MM.1S (cell line): ENCODE measurements around the gene IFT52.

Experiments used
- DNase-seq: peaks from one replicate; pipeline ENCODE4 v3.0.0-alpha.2; 2015
- H2AFZ ChIP-seq: fragments of 300-600 bp; sonication (generic); 2 replicates; pipeline ENCODE4 v1.6.0; 2016; ENCODE audit warnings: antibody characterized with exemption, low read length
- H3F3A ChIP-seq: fragments of 300-600 bp; sonication (generic); 2 replicates; pipeline ENCODE4 v1.6.1; 2016; ENCODE audit warnings: mild to moderate bottlenecking, antibody characterized with exemption, low read length, moderate library complexity, mixed read lengths; ENCODE audit not compliant: insufficient read depth
- H3K27ac ChIP-seq: fragments of 300-600 bp; sonication (generic); 2 replicates; pipeline ENCODE4 v1.5.1; 2016; ENCODE audit warnings: mild to moderate bottlenecking, low read length
- H3K27me3 ChIP-seq: fragments of 300-600 bp; sonication (generic); replicated peaks from 2 replicates; pipeline ENCODE4 v1.6.0; 2016; ENCODE audit warnings: low read length; ENCODE audit not compliant: insufficient read depth
- H3K36me3 ChIP-seq: fragments of 300-600 bp; sonication (generic); replicated peaks from 2 replicates; pipeline ENCODE4 v1.6.1; 2016; ENCODE audit warnings: mild to moderate bottlenecking, low read length, mixed read lengths; ENCODE audit not compliant: insufficient read depth
- H3K4me1 ChIP-seq: fragments of 300-600 bp; sonication (generic); 2 replicates; pipeline ENCODE4 v1.6.1; 2016; ENCODE audit warnings: low read length, mixed read lengths
- H3K4me2 ChIP-seq: fragments of 300-600 bp; sonication (generic); 2 replicates; pipeline ENCODE4 v1.6.0; 2016; ENCODE audit warnings: low read depth, low read length
- H3K4me3 ChIP-seq: fragments of 300-600 bp; sonication (generic); 2 replicates; pipeline ENCODE4 v1.5.1; 2016; ENCODE audit warnings: low read length, mixed read lengths
- H3K79me2 ChIP-seq: fragments of 300-600 bp; sonication (generic); 2 replicates; pipeline ENCODE4 v1.6.1; 2016; ENCODE audit warnings: mixed run types, low read length, mixed read lengths
- H3K9ac ChIP-seq: fragments of 300-600 bp; sonication (generic); 2 replicates; pipeline ENCODE4 v1.6.1; 2016; ENCODE audit warnings: low read length, mixed read lengths
- H3K9me2 ChIP-seq: fragments of 300-600 bp; sonication (generic); replicated peaks from 2 replicates; pipeline ENCODE4 v1.6.1; 2016; ENCODE audit warnings: mild to moderate bottlenecking, low read length, mixed read lengths; ENCODE audit not compliant: insufficient read depth
- H3K9me3 ChIP-seq: fragments of 300-600 bp; sonication (generic); replicated peaks from 2 replicates; pipeline ENCODE4 v1.6.1; 2016; ENCODE audit warnings: mild to moderate bottlenecking, low read length, mixed read lengths; ENCODE audit not compliant: insufficient read depth
- H4K20me1 ChIP-seq: fragments of 300-600 bp; sonication (generic); 2 replicates; pipeline ENCODE4 v1.6.1; 2016; ENCODE audit warnings: mild to moderate bottlenecking, low read length, moderate library complexity, mixed read lengths; ENCODE audit not compliant: insufficient read depth
- EZH2 ChIP-seq: fragments of 300-600 bp; sonication (generic); optimal IDR thresholded peaks from 2 replicates; pipeline ENCODE3; 2017; ENCODE audit warnings: low read depth, mild to moderate bottlenecking, antibody characterized with exemption, low read length, mixed read lengths
- EZH2phosphoT487 ChIP-seq: fragments of 300-600 bp; sonication (generic); IDR thresholded peaks from 2 replicates; pipeline ENCODE4 v1.6.1; 2018; ENCODE audit warnings: antibody characterized with exemption, low read length
- TF ChIP-seq, protein P1 (sequence below): fragments of 300-600 bp; sonication (generic); IDR thresholded peaks from 2 replicates; pipeline ENCODE4 v1.5.1; 2016; ENCODE audit warnings: antibody characterized with exemption, low read length, mixed read lengths

Gene IFT52

GRCh38 chr20:43576108-43576507 is 14.6 kb upstream of the IFT52 start:
- H3K79me2 ChIP-seq = no peaks in the 10 kb centered on the region
- no peak overlapping the region for H3K4me2 ChIP-seq
- TF ChIP-seq, protein P1, sequence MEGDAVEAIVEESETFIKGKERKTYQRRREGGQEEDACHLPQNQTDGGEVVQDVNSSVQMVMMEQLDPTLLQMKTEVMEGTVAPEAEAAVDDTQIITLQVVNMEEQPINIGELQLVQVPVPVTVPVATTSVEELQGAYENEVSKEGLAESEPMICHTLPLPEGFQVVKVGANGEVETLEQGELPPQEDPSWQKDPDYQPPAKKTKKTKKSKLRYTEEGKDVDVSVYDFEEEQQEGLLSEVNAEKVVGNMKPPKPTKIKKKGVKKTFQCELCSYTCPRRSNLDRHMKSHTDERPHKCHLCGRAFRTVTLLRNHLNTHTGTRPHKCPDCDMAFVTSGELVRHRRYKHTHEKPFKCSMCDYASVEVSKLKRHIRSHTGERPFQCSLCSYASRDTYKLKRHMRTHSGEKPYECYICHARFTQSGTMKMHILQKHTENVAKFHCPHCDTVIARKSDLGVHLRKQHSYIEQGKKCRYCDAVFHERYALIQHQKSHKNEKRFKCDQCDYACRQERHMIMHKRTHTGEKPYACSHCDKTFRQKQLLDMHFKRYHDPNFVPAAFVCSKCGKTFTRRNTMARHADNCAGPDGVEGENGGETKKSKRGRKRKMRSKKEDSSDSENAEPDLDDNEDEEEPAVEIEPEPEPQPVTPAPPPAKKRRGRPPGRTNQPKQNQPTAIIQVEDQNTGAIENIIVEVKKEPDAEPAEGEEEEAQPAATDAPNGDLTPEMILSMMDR = no peak
- TF ChIP-seq EZH2 (no peak), EZH2phosphoT487 (no peak)
- H3F3A ChIP-seq = no peaks in the 10 kb centered on the region
- no peak overlapping the region for H3K27ac ChIP-seq
- H3K4me1 ChIP-seq = no peaks in the 10 kb centered on the region
- H3K9me2 ChIP-seq = no peaks in the 10 kb centered on the region
- H3K27me3 ChIP-seq = no peaks in the 10 kb centered on the region
- no peaks in the 10 kb centered on the region for H4K20me1 ChIP-seq
- H2AFZ ChIP-seq = no peak overlapping the region
- H3K36me3 ChIP-seq = no peaks in the 10 kb centered on the region
- H3K9me3 ChIP-seq = no peaks in the 10 kb centered on the region
- no peak overlapping the region for H3K9ac ChIP-seq
- no peak overlapping the region for H3K4me3 ChIP-seq
- DNase-seq = no peak

DNA sequence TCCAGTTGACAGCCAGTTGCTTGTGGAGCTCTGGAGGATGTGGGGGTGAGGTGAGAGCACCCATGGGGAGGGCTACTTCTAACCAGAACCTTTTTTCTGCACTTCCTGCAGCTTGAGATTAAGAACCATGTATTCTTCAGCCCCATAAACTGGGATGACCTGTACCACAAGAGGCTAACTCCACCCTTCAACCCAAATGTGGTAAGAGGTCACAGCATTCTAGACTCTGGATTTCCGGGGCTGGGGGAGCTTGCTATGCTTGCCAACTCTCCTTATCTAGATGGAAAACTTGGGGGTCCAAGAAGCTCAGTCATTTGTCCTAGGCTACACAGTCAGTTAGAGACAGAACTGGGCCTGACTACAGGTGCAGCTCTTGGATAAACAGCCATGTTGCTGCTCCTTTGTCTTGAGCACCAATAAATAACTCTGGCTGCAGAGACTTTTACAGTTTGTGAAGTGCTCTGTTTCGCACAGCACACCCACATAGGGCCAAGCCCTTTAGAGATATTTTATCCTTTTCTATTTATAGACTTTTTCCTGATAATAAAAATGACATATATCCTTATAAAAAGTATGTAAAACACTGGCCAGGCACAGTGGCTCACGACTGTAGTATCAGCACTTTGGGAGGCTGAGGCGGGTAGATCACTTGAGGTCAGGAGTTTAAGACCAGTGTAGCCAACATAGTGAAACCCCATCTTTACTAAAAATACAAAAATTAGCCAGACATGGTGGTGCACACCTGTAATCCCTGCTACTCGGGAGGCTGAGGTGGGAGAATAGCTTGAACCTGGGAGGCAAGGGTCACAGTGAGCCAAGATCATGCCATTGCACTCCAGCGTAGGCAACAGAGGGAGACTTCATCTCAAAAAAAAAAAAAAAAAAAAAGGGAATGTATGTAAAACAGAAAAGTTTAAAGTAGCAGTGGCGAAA is 10.6 kb upstream of the IFT52 start:
- no peak for DNase-seq
- Histone ChIP-seq H3K36me3 (no peaks in the 10 kb centered on the region), H3K9me3 (no peaks in the 10 kb centered on the region), H3F3A (no peaks in the 10 kb centered on the region), H3K4me2 (no peak overlapping the region), H3K4me1 (no peaks in the 10 kb centered on the region), H3K9ac (no peak overlapping the region), H3K27me3 (no peaks in the 10 kb centered on the region), H3K9me2 (no peaks in the 10 kb centered on the region), H2AFZ (no peak overlapping the region), H4K20me1 (no peaks in the 10 kb centered on the region), H3K79me2 (no peaks in the 10 kb centered on the region), H3K4me3 (no peak overlapping the region), H3K27ac (no peak overlapping the region)
- no peak for TF ChIP-seq EZH2
- no peak for TF ChIP-seq EZH2phosphoT487
- TF ChIP-seq, protein P1 = no peak

GRCh38 chr20:43583133-43583864 is 7.4 kb upstream of the IFT52 start:
- Histone ChIP-seq H3K79me2 (no peaks in the 10 kb centered on the region), H3K27me3 (no peaks in the 10 kb centered on the region), H3F3A (no peaks in the 10 kb centered on the region), H4K20me1 (no peaks in the 10 kb centered on the region), H2AFZ (no peak overlapping the region), H3K4me3 (no peak overlapping the region), H3K9me3 (no peaks in the 10 kb centered on the region), H3K9me2 (no peaks in the 10 kb centered on the region), H3K9ac (no peak overlapping the region), H3K4me2 (no peak overlapping the region), H3K27ac (no peak overlapping the region), H3K4me1 (no peaks in the 10 kb centered on the region), H3K36me3 (no peaks in the 10 kb centered on the region)
- TF ChIP-seq EZH2phosphoT487 = no peak
- TF ChIP-seq, protein P1 = no peak
- no peak for TF ChIP-seq EZH2
- DNase-seq = no peak
